K562 (cell line): ENCODE measurements around the gene GPD1L. TPM values are rescaled to one million over a fixed set of nuclear protein-coding genes. Genes with fewer than 3 reads are reported as not detected.
A peak's percentile ranks its signal among the peaks of the same experiment; 100 is the strongest.
"Not testable (repeated sequence)": the region's sequence is repeated elsewhere in the genome, so short reads cannot be mapped to it uniquely, and the experiment has no call there.

ENCODE experiments used
- ATAC-seq: fragments of 200-7000 bp; cut with Tn5 transposase; 3 replicates; pipeline ENCODE4 v1.9.1; 2020; ENCODE audit warnings: moderate library complexity
- BruUV-seq: library from RNA; stranded (reverse); fragments of 400-500 nt; replicated peaks from 2 replicates; lab custom pipeline; 2021; lab: Mats Ljungman, UMichigan
- CTCF ChIA-PET: fragments of 300-600 bp; formaldehyde crosslinking; extraction: SDS; loops from one replicate; lab custom pipeline; 2021; ENCODE audit warnings: low intra/inter-chr PET ratio; lab: Yijun Ruan, JAX
- POLR2A ChIA-PET: fragments of 300-600, 350-650 bp; sonication (Branson Sonifier 250); formaldehyde crosslinking; extraction: SDS; loops from one replicate; lab custom pipeline; 2021; ENCODE audit warnings: antibody characterized with exemption, inconsistent platforms; lab: Yijun Ruan, JAX
- DNase-seq, 4 experiments: peaks; one replicate each; pipeline versions ENCODE4 v3.0.0 to v3.0.0-alpha.2; 2011 to 2018; ENCODE audit warnings: low spot score in 3 of 4, mixed read lengths in 3 of 4; ENCODE audit errors: extremely low read depth in 1 of 4
- FAIRE-seq: peaks from 2 replicates; lab custom pipeline; 2011; peaks lifted over from hg19 to GRCh38; lab: Jason Lieb, UNC
- H2AFZ ChIP-seq: 2 replicates; pipeline ENCODE4 v1.6.0; 2011; ENCODE audit warnings: low read depth, low read length, control low read depth, inconsistent platforms
- H3K27ac ChIP-seq: fragments of 200-600 bp; 3 replicates; pipeline ENCODE4 v1.8.0; 2011; ENCODE audit warnings: low read depth, mild to moderate bottlenecking, control low read depth, inconsistent platforms, low read length, moderate library complexity, mixed read lengths; ENCODE audit errors: extremely low read depth
- H3K27me3 ChIP-seq, 2 experiments: fragments of 300-600 bp in 1 of 2; 2 replicates in 1 of 2; 3 replicates in 1 of 2; pipeline versions ENCODE4 v1.6.0 to v1.8.0; 2011; ENCODE audit warnings: inconsistent platforms in 2 of 2, low read length in 2 of 2, mild to moderate bottlenecking in 1 of 2, mixed read lengths in 1 of 2, moderate library complexity in 1 of 2; ENCODE audit not compliant: control insufficient read depth in 2 of 2, insufficient read depth in 2 of 2
- H3K36me3 ChIP-seq: fragments of 300-600 bp; 3 replicates; pipeline ENCODE4 v1.8.0; 2011; ENCODE audit warnings: mild to moderate bottlenecking, low read length, inconsistent platforms; ENCODE audit not compliant: control insufficient read depth, insufficient read depth
- H3K4me1 ChIP-seq, 2 experiments: fragments of 200-600 bp in 1 of 2; replicated peaks in 1 of 2; 2 replicates in 1 of 2; 3 replicates in 1 of 2; pipeline versions ENCODE4 v1.5.1 to v1.8.0; 2011; ENCODE audit warnings: inconsistent platforms in 2 of 2, low read length in 2 of 2, mild to moderate bottlenecking in 1 of 2, mixed read lengths in 1 of 2, moderate library complexity in 1 of 2; ENCODE audit not compliant: control insufficient read depth in 2 of 2, insufficient read depth in 2 of 2
- H3K4me2 ChIP-seq: 2 replicates; pipeline ENCODE4 v1.6.1; 2011; ENCODE audit warnings: low read length, control low read depth, inconsistent platforms, mixed read lengths; ENCODE audit not compliant: insufficient read depth
- H3K4me3 ChIP-seq: fragments of 200-600 bp; sonication (generic), shearing (Covaris generic); 2 replicates; pipeline ENCODE4 v1.5.1; 2016; ENCODE audit warnings: control low read depth, inconsistent platforms
- H3K79me2 ChIP-seq: fragments of 200-600 bp; 3 replicates; pipeline ENCODE4 v1.8.0; 2011; ENCODE audit warnings: low read length, inconsistent platforms; ENCODE audit not compliant: control insufficient read depth, insufficient read depth
- H3K9ac ChIP-seq, 2 experiments: 2 replicates each; pipeline versions ENCODE4 v1.6.0 to v1.6.1; 2011; ENCODE audit warnings: low read depth in 2 of 2, low read length in 2 of 2, control low read depth in 1 of 2, inconsistent platforms in 1 of 2, mild to moderate bottlenecking in 1 of 2, mixed read lengths in 1 of 2; ENCODE audit not compliant: insufficient read depth in 1 of 2
- H3K9me1 ChIP-seq: one replicate; pipeline ENCODE4 v1.6.0; 2011; ENCODE audit warnings: inconsistent platforms, mild to moderate bottlenecking, low read length, moderate library complexity; ENCODE audit not compliant: control insufficient read depth, insufficient read depth
- H3K9me3 ChIP-seq: replicated peaks from 2 replicates; pipeline ENCODE4 v1.5.1; 2011; ENCODE audit warnings: low read depth, low read length, inconsistent platforms; ENCODE audit not compliant: control insufficient read depth, insufficient read depth
- H4K20me1 ChIP-seq: replicated peaks from 2 replicates; pipeline ENCODE4 v1.6.1; 2011; ENCODE audit warnings: low read length, inconsistent platforms, mixed read lengths; ENCODE audit not compliant: control insufficient read depth, insufficient read depth
- CBFA2T2 ChIP-seq: fragments of 450-650 bp; conservative IDR thresholded peaks from 2 replicates; pipeline ENCODE4 v1.6.1; 2017; ENCODE audit warnings: mild to moderate bottlenecking
- DMBX1 ChIP-seq: fragments of 250-450 bp; sonication (Bioruptor Pico); IDR thresholded peaks from 2 replicates; pipeline ENCODE4 v1.8.0; 2022; ENCODE audit warnings: inconsistent platforms, mild to moderate bottlenecking, moderate library complexity, borderline replicate concordance
- EHMT2 ChIP-seq: fragments of 450-650 bp; IDR thresholded peaks from 2 replicates; pipeline ENCODE4 v1.6.1; 2018; ENCODE audit warnings: antibody characterized with exemption
- EP300 ChIP-seq: IDR thresholded peaks from 2 replicates; pipeline ENCODE4 v1.6.1; 2012; ENCODE audit warnings: low read length, improper control_type of control experiment
- FOSL1 ChIP-seq: fragments of 200-800 bp; sonication (Bioruptor generic); conservative IDR thresholded peaks from 2 replicates; pipeline ENCODE4 v1.6.1; 2016; ENCODE audit warnings: missing genetic modification characterization, missing compliant biosample characterization
- FOXM1 ChIP-seq, 2 experiments: fragments of 450-650 bp in 1 of 2; sonication (generic) in 1 of 2; formaldehyde crosslinking in 1 of 2; IDR thresholded peaks; 2 replicates each; pipeline versions ENCODE4 v1.6.1 to v1.9.0; 2017 to 2022; ENCODE audit warnings: low read depth in 2 of 2, mild to moderate bottlenecking in 2 of 2, missing genetic modification reagents in 1 of 2, moderate library complexity in 1 of 2
- GATAD2B ChIP-seq: fragments of 450-650 bp; IDR thresholded peaks from 2 replicates; pipeline ENCODE4 v1.6.1; 2017; ENCODE audit warnings: mild to moderate bottlenecking, borderline replicate concordance
- KLF16 ChIP-seq: IDR thresholded peaks from 2 replicates; pipeline ENCODE4 v1.6.1; 2016; ENCODE audit warnings: antibody characterized with exemption
- MAFG ChIP-seq: fragments of 450-650 bp; conservative IDR thresholded peaks from 2 replicates; pipeline ENCODE4 v1.6.1; 2016; ENCODE audit warnings: missing genetic modification characterization, missing compliant biosample characterization
- MTA1 ChIP-seq: fragments of 450-650 bp; IDR thresholded peaks from 2 replicates; pipeline ENCODE4 v1.6.1; 2017; ENCODE audit warnings: borderline replicate concordance
- TEAD1 ChIP-seq, 2 experiments: fragments of 450-650 bp in 1 of 2; sonication (generic) in 1 of 2; formaldehyde crosslinking; IDR thresholded peaks; 2 replicates each; pipeline versions ENCODE4 v1.4.0 to v1.8.0; 2020 to 2022; ENCODE audit warnings: mild to moderate bottlenecking in 2 of 2, missing genetic modification reagents in 1 of 2
- TRIM28 ChIP-seq: fragments of 450-650 bp; IDR thresholded peaks from 2 replicates; pipeline ENCODE4 v1.6.1; 2017
- ZEB2 ChIP-seq: fragments of 450-650 bp; IDR thresholded peaks from 2 replicates; pipeline ENCODE4 v1.6.1; 2016
- ZNF197 ChIP-seq: fragments of 200-800 bp; sonication (Bioruptor generic); IDR thresholded peaks from 2 replicates; pipeline ENCODE4 v1.6.1; 2016; ENCODE audit warnings: low read depth, missing genetic modification characterization, missing compliant biosample characterization
- ZNF583 ChIP-seq: fragments of 250-450 bp; sonication (Bioruptor Pico); IDR thresholded peaks from 2 replicates; pipeline ENCODE4 v1.4.0; 2020
- ZNF766 ChIP-seq: fragments of 200-800 bp; sonication (Bioruptor generic); conservative IDR thresholded peaks from 2 replicates; pipeline ENCODE4 v1.6.1; 2016; ENCODE audit warnings: missing genetic modification characterization, missing compliant biosample characterization
- WGBS: fragments of 100-300 bp; shearing (Covaris generic); methylation state at CpG from one replicate; pipeline ENCODE4 v1.1.6; 2016; ENCODE audit warnings: low coverage, mixed read lengths; ENCODE audit not compliant: insufficient coverage; ENCODE audit errors: missing lambda C conversion rate; 5-methylcytosine and 5-hydroxymethylcytosine counted together
- in situ Hi-C: fragments of 300-500 bp; cut with MboI; formaldehyde crosslinking; loops from 4 replicates; pipeline ENCODE4 v1.15.0; 2018; ENCODE audit warnings: inconsistent platforms, mixed read lengths
- intact Hi-C: fragments of 100-400 bp; cut with micrococcal nuclease; formaldehyde crosslinking; loops from 2 replicates; pipeline ENCODE4 v1.14.2; 2022
- polyA plus RNA-seq, 8 experiments: library from polyadenylated mRNA; depleted of rRNA in 4 of 8; stranded (reverse) in 5 of 8; unstranded in 3 of 8; fragments of >200 nt; fragmentation: Nextera tagmentation in 2 of 8; fragmentation: Illumina TruSeq in 1 of 8; extraction: Ambion mirVana in 2 of 8; extraction: Trizol in 1 of 8; gene quantifications; 2 replicates each; pipeline versions ENCODE4 v1.2.1 to v1.2.3, GENCODE V29; 2011 to 2014; ENCODE audit warnings: inconsistent platforms in 1 of 8, missing spikeins in 1 of 8
- total RNA-seq, 7 experiments: library from RNA; depleted of rRNA in 6 of 7; stranded (reverse); fragments of >200 nt in 6 of 7; fragmentation: Illumina TruSeq in 2 of 7; extraction: Trizol in 2 of 7; gene quantifications; 2 replicates each; pipeline versions ENCODE4 v1.2.1 to v1.2.3, GENCODE V29; 2011 to 2021; ENCODE audit warnings: low replicate concordance in 1 of 7
- TF ChIP-seq, protein P1 (sequence below), 2 experiments: fragments of 200-800 bp in 1 of 2; sonication (Bioruptor generic) in 1 of 2; sonication (generic) in 1 of 2; formaldehyde crosslinking in 1 of 2; IDR thresholded peaks in 1 of 2; conservative IDR thresholded peaks in 1 of 2; 2 replicates each; pipeline versions ENCODE4 v1.5.0 to v1.6.1; 2016 to 2020; ENCODE audit warnings: missing compliant biosample characterization in 1 of 2, missing genetic modification characterization in 1 of 2, missing genetic modification reagents in 1 of 2
- TF ChIP-seq, protein P2 (sequence below): sonication (generic); formaldehyde crosslinking; IDR thresholded peaks from 2 replicates; pipeline ENCODE4 v1.8.1; 2023; ENCODE audit warnings: mild to moderate bottlenecking, missing genetic modification reagents, moderate library complexity
- TF ChIP-seq, protein P3 (sequence below), 2 experiments: fragments of 450-650 bp; conservative IDR thresholded peaks; 2 replicates each; pipeline ENCODE4 v1.6.1; 2017; ENCODE audit warnings: mild to moderate bottlenecking in 2 of 2, moderate library complexity in 2 of 2

Gene GPD1L
- total and polyA plus RNA-seq, 9 of the 15 experiments (the other 6 are each of a cell fraction or from before 2014, with no cell fraction given) = 1.6 to 17.3 (median 12.3) TPM

DNA sequence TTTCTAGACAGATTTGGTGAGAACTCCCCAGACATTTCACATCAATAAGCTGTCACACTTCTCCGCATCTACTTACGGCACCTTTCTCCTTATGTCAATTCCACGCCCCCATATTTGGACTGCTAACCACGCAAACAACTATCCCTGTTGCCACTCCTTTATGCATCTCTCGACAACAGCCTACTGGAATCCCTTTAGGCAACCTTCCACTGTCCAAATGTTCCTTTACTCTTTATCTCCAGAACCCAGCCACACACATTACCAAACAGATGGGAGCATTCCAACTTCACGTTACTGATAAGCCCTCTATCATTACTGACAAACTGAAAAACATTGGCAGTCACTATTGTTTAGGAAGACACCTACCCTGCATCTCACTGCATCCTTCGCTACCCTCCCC is 32.2 kb upstream of the GPD1L start:
- intact Hi-C loops; H4K20me1 ChIP-seq; H3K9ac ChIP-seq; H3K9me3 ChIP-seq; H3K9me1 ChIP-seq; BruUV-seq; CTCF ChIA-PET; H3K79me2 ChIP-seq; H3K4me3 ChIP-seq; H3K36me3 ChIP-seq; H3K27ac ChIP-seq; in situ Hi-C loops; TF ChIP-seq FOXM1 (CRISPR knock-in tag; IDR thresholded peaks at IDR 0.05; ENCODE audit: low read depth): not testable (repeated sequence)
- DNase-seq (peak; percentile 33 to 62 (median 38)), FAIRE-seq (peak; percentile 48), ATAC-seq (0 out of 3 replicates have a peak, but pooled peaks have one; percentile 37)
- peak overlapping the region; percentile 61 for H3K4me2 ChIP-seq
- 0% methylated on average over 7 of the region's 7 CpGs for WGBS
- peaks cover 0 to 18% of the 10 kb centered on the region in 2 experiments; a peak in 3 of 5 replicates for H3K4me1 ChIP-seq
- H3K27me3 ChIP-seq = peaks cover 3 to 16% of the 10 kb centered on the region in 2 experiments; a peak in 3 of 5 replicates
- H2AFZ ChIP-seq = peak overlapping the region; percentile 54; the same call in 1 of the 2 replicates
- POLR2A ChIA-PET = interaction anchor here (1.2 kb wide), 1 partner anchor 15 kb away, joined by 3 read pairs; no protein-coding TSS in a partner anchor
- TF ChIP-seq, protein P1, sequence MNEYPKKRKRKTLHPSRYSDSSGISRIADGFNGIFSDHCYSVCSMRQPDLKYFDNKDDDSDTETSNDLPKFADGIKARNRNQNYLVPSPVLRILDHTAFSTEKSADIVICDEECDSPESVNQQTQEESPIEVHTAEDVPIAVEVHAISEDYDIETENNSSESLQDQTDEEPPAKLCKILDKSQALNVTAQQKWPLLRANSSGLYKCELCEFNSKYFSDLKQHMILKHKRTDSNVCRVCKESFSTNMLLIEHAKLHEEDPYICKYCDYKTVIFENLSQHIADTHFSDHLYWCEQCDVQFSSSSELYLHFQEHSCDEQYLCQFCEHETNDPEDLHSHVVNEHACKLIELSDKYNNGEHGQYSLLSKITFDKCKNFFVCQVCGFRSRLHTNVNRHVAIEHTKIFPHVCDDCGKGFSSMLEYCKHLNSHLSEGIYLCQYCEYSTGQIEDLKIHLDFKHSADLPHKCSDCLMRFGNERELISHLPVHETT (CRISPR knock-in tag; conservative IDR thresholded peaks at IDR 0.05 in 1 of 2, IDR thresholded peaks at IDR 0.05 in 1 of 2) = peak in 1 of 2 experiments; percentile 76; a peak in 2 of 4 replicates
- TF ChIP-seq, protein P2, sequence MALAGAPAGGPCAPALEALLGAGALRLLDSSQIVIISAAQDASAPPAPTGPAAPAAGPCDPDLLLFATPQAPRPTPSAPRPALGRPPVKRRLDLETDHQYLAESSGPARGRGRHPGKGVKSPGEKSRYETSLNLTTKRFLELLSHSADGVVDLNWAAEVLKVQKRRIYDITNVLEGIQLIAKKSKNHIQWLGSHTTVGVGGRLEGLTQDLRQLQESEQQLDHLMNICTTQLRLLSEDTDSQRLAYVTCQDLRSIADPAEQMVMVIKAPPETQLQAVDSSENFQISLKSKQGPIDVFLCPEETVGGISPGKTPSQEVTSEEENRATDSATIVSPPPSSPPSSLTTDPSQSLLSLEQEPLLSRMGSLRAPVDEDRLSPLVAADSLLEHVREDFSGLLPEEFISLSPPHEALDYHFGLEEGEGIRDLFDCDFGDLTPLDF (CRISPR knock-in tag) = 0 out of 2 replicates have a peak, but pooled peaks have one; percentile 49
- TF ChIP-seq FOSL1 (tag) (peak; percentile 80), ZNF197 (CRISPR knock-in tag) (0 out of 2 replicates have a peak, but pooled peaks have one; percentile 48), ZNF583 (CRISPR knock-in tag) (peak; percentile 24; the same call in 1 of the 2 replicates), CBFA2T2 (peak; percentile 98), ZEB2 (peak; percentile 91), ZNF766 (CRISPR knock-in tag) (peak; percentile 74), KLF16 (peak; percentile 91), TEAD1 (CRISPR knock-in tag; IDR thresholded peaks at IDR 0.05) (peak in 1 of 2 experiments; percentile 91; a peak in 2 of 4 replicates), MTA1 (peak; percentile 38; the same call in 1 of the 2 replicates), TRIM28 (peak; percentile 20; the same call in 1 of the 2 replicates), GATAD2B (peak; percentile 50; the same call in 1 of the 2 replicates), FOXM1 (IDR thresholded peaks at IDR 0.05; ENCODE audit: low read depth) (peak; percentile 88), MAFG (tag) (0 out of 2 replicates have a peak, but pooled peaks have one; percentile 27), DMBX1 (CRISPR knock-in tag) (peak; percentile 93), EP300 (peak; percentile 85), EHMT2 (peak; percentile 46; the same call in 1 of the 2 replicates)
- TF ChIP-seq, protein P3, sequence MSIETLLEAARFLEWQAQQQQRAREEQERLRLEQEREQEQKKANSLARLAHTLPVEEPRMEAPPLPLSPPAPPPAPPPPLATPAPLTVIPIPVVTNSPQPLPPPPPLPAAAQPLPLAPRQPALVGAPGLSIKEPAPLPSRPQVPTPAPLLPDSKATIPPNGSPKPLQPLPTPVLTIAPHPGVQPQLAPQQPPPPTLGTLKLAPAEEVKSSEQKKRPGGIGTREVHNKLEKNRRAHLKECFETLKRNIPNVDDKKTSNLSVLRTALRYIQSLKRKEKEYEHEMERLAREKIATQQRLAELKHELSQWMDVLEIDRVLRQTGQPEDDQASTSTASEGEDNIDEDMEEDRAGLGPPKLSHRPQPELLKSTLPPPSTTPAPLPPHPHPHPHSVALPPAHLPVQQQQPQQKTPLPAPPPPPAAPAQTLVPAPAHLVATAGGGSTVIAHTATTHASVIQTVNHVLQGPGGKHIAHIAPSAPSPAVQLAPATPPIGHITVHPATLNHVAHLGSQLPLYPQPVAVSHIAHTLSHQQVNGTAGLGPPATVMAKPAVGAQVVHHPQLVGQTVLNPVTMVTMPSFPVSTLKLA (conservative IDR thresholded peaks at IDR 0.05) = peak in 1 of 2 experiments; percentile 52; a peak in 3 of 4 replicates
